ENCODE data around the gene CACNA2D3. TPM values are rescaled to one million over a fixed set of nuclear protein-coding genes. Genes with fewer than 3 reads are reported as not detected.

The CACNA2D3 gene
- total and polyA plus RNA-seq, 4 donors: 0.06 to 0.37 (median 0.08) TPM; not detected in 1

- no peak overlapping the region for H3K9ac ChIP-seq (ENCODE audit: low read depth in 1 of 2, low read length in 2 of 2)
- TF ChIP-seq SP1 (IDR thresholded peaks at IDR 0.05): no peak
- no peak for TF ChIP-seq YY1 (IDR thresholded peaks at IDR 0.05)
- TF ChIP-seq RAD21 (IDR thresholded peaks at IDR 0.05): no peak
- TF ChIP-seq REST (IDR thresholded peaks at IDR 0.05): no peak
- no peak for TF ChIP-seq GABPA (IDR thresholded peaks at IDR 0.05 in 1 of 2, conservative IDR thresholded peaks at IDR 0.05 in 1 of 2)
- no peak for TF ChIP-seq HNF4G (IDR thresholded peaks at IDR 0.05)
- no peak for TF ChIP-seq NR2F2 (IDR thresholded peaks at IDR 0.05)
- TF ChIP-seq TAF1 (conservative IDR thresholded peaks at IDR 0.05): no peak
- no peak for TF ChIP-seq ZBTB33 (IDR thresholded peaks at IDR 0.05)
- no peak for TF ChIP-seq HNF4A (conservative IDR thresholded peaks at IDR 0.05)
- H3K9me3 ChIP-seq (ENCODE audit: control insufficient read depth in 4 of 4, low read length in 3 of 4): no peaks in the 10 kb centered on the region
- H3K4me1 ChIP-seq (ENCODE audit: control insufficient read depth in 4 of 4, insufficient read depth in 4 of 4, low read length in 3 of 4): no peaks in the 10 kb centered on the region
- H3K4me3 ChIP-seq (ENCODE audit: low read depth in 1 of 3, low read length in 3 of 3): no peak overlapping the region
- no peaks in the 10 kb centered on the region for H3K36me3 ChIP-seq (ENCODE audit: control insufficient read depth in 4 of 4, insufficient read depth in 3 of 4, low read depth in 1 of 4, low read length in 3 of 4)
- no peak for DNase-seq (ENCODE audit: low spot score)
- no peak overlapping the region for H3K27ac ChIP-seq (ENCODE audit: low read depth in 1 of 2, low read length in 2 of 2)
- H3K27me3 ChIP-seq (ENCODE audit: control insufficient read depth in 4 of 4, insufficient read depth in 4 of 4, low read length in 3 of 4): no peaks in the 10 kb centered on the region
- 64% methylated on average over 12 of the region's 12 CpGs for WGBS
Observed at GRCh38 chr3:54600441-54601204, 478.3 kb downstream of the CACNA2D3 start.

- H3K9ac ChIP-seq (ENCODE audit: low read depth in 1 of 2, low read length in 2 of 2): no peak overlapping the region
- no peaks in the 10 kb centered on the region for H3K36me3 ChIP-seq (ENCODE audit: control insufficient read depth in 4 of 4, insufficient read depth in 3 of 4, low read depth in 1 of 4, low read length in 3 of 4)
- H3K27ac ChIP-seq (ENCODE audit: low read depth in 1 of 2, low read length in 2 of 2): no peak overlapping the region
- no peaks in the 10 kb centered on the region for H3K4me1 ChIP-seq (ENCODE audit: control insufficient read depth in 4 of 4, insufficient read depth in 4 of 4, low read length in 3 of 4)
- no peaks in the 10 kb centered on the region for H3K27me3 ChIP-seq (ENCODE audit: control insufficient read depth in 4 of 4, insufficient read depth in 4 of 4, low read length in 3 of 4)
- TF ChIP-seq CTCF (IDR thresholded peaks at IDR 0.05; ENCODE audit: low read depth, low read length, missing input control): no peak
- no peak for TF ChIP-seq TAF1 (conservative IDR thresholded peaks at IDR 0.05)
- H3K4me3 ChIP-seq (ENCODE audit: low read depth in 1 of 3, low read length in 3 of 3): no peak overlapping the region
- WGBS: 85% methylated on average over 4 of the region's 4 CpGs
- peaks cover 0 to 3% (median 0%) of the 10 kb centered on the region in 4 donors for H3K9me3 ChIP-seq (ENCODE audit: control insufficient read depth in 4 of 4, low read length in 3 of 4)
- no peak for DNase-seq (ENCODE audit: low spot score)
Observed at GRCh38 chr3:54604495-54604894, 482.1 kb downstream of the CACNA2D3 start.
